HG03103 (cell line): ENCODE measurements around the gene ZDHHC23.
A peak's percentile ranks its signal among the peaks of the same experiment; 100 is the strongest.

Experiments
- ATAC-seq: cut with Tn5 transposase; IDR thresholded peaks from one replicate; pipeline ENCODE4 v1.9.1; 2021; ENCODE audit warnings: low read depth; ENCODE audit not compliant: unreplicated experiment

The ZDHHC23 gene

GRCh38 chr3:113985541-113985940 lies 37.7 kb downstream of the ZDHHC23 start:
- ATAC-seq: peak; percentile 86

- peak; percentile 97 for ATAC-seq
Measured at GRCh38 chr3:114005481-114005880, 57.7 kb downstream of the ZDHHC23 start.

GRCh38 chr3:114011059-114011797 lies 63.4 kb downstream of the ZDHHC23 start:
- peak; percentile 79 for ATAC-seq
